AG09309 (cell line): ENCODE results near the gene PXN.

Experiments used
- DNase-seq: peaks from one replicate; pipeline ENCODE4 v3.0.0-alpha.2; 2010; ENCODE audit warnings: low read depth
- H3K4me3 ChIP-seq: 2 replicates; pipeline ENCODE4 v1.5.1; 2011; ENCODE audit warnings: mild to moderate bottlenecking, low read depth, low read length, moderate library complexity; ENCODE audit not compliant: control insufficient read depth
- CTCF ChIP-seq: IDR thresholded peaks from 2 replicates; pipeline ENCODE4 v1.5.1; 2011; ENCODE audit warnings: mild to moderate bottlenecking, low read depth, low read length, inconsistent platforms; ENCODE audit not compliant: insufficient read depth, control insufficient read depth; ENCODE audit errors: missing control alignments

Gene PXN

GRCh38 chr12:120228291-120229070, 37.0 kb downstream of the PXN start:
- H3K4me3 ChIP-seq, result no peak overlapping the region
- DNase-seq, result peak; percentile 21
- TF ChIP-seq CTCF, result peak; percentile 98

- no peak for DNase-seq
- TF ChIP-seq CTCF, result no peak
- no peak overlapping the region for H3K4me3 ChIP-seq
Observed at GRCh38 chr12:120228041-120228290, 37.6 kb downstream of the PXN start.

GRCh38 chr12:120227233-120228040, 38.1 kb downstream of the PXN start:
- no peak for DNase-seq
- no peak for TF ChIP-seq CTCF
- no peak overlapping the region for H3K4me3 ChIP-seq

- peak; percentile 11 for TF ChIP-seq CTCF
- no peak for DNase-seq
- no peak overlapping the region for H3K4me3 ChIP-seq
Observed at GRCh38 chr12:120225852-120226640, 39.5 kb downstream of the PXN start.

GRCh38 chr12:120225200-120225558, 40.4 kb downstream of the PXN start:
- H3K4me3 ChIP-seq, result no peak overlapping the region
- TF ChIP-seq CTCF, result no peak
- DNase-seq, result no peak

GRCh38 chr12:120224304-120225199, 41.0 kb downstream of the PXN start:
- DNase-seq, result no peak
- no peak overlapping the region for H3K4me3 ChIP-seq
- no peak for TF ChIP-seq CTCF
